Peyer's patch (tissue), 4 donors: ENCODE data around the gene ZNF345. TPM values are rescaled to one million over a fixed set of nuclear protein-coding genes. Genes with fewer than 3 reads are reported as not detected.

Source experiments
- DNase-seq, 3 donors: peaks; one replicate each; pipeline ENCODE4 v3.0.0-alpha.2; 2017 to 2019
- H3K27ac ChIP-seq, 4 donors: fragments of 200-600 bp; sonication (generic); one replicate each; pipeline ENCODE4 v1.5.1; 2016 to 2019
- H3K27me3 ChIP-seq, 2 donors: fragments of 200-600 bp; sonication (generic); one replicate each; pipeline ENCODE4 v1.5.1; 2019
- H3K36me3 ChIP-seq, 3 donors: fragments of 200-600 bp; sonication (generic); one replicate each; pipeline ENCODE4 v1.5.1; 2016 to 2019
- H3K4me1 ChIP-seq, 4 donors: fragments of 200-600 bp; sonication (generic); one replicate each; pipeline ENCODE4 v1.5.1; 2016 to 2019
- H3K4me3 ChIP-seq, 4 donors: fragments of 200-600 bp; sonication (generic); 1 replicate in 3 of 4; 2 replicates in 1 of 4; pipeline ENCODE4 v1.5.1; 2016 to 2019; ENCODE audit warnings: mild to moderate bottlenecking in 1 of 4
- H3K9me3 ChIP-seq, 4 donors: fragments of 200-600 bp; sonication (generic); one replicate each; pipeline ENCODE4 v1.5.1; 2016 to 2019; ENCODE audit warnings: mild to moderate bottlenecking in 1 of 4
- POLR2A ChIP-seq, 2 donors: fragments of 450-650 bp; IDR thresholded peaks; one replicate each; pipeline ENCODE4 v1.5.1; 2017; ENCODE audit warnings: antibody characterized with exemption in 2 of 2, mild to moderate bottlenecking in 2 of 2, moderate library complexity in 2 of 2
- total RNA-seq, 4 donors: library from RNA; depleted of rRNA; stranded (reverse); fragments of >200 nt; gene quantifications; one replicate each; pipeline ENCODE4 v1.1.0, GENCODE V29; 2016
- TF ChIP-seq, protein P1 (sequence below), 6 experiments: fragments of 450-650 bp in 4 of 6; fragments of 200-600 bp in 2 of 6; sonication (generic) in 1 of 6; IDR thresholded peaks; one replicate each; pipeline ENCODE4 v1.5.1; 2017 to 2019; ENCODE audit warnings: antibody characterized with exemption in 6 of 6, mild to moderate bottlenecking in 3 of 6, moderate library complexity in 1 of 6

ZNF345 gene
- total RNA-seq, 4 donors from 2014 or later, result 3.0 to 19.8 (median 3.7) TPM

GRCh38 chr19:36833430-36833829 lies 17.2 kb upstream of the ZNF345 start:
- no peak overlapping the region for H3K4me3 ChIP-seq
- H3K27ac ChIP-seq, result no peak overlapping the region
- TF ChIP-seq, protein P1, sequence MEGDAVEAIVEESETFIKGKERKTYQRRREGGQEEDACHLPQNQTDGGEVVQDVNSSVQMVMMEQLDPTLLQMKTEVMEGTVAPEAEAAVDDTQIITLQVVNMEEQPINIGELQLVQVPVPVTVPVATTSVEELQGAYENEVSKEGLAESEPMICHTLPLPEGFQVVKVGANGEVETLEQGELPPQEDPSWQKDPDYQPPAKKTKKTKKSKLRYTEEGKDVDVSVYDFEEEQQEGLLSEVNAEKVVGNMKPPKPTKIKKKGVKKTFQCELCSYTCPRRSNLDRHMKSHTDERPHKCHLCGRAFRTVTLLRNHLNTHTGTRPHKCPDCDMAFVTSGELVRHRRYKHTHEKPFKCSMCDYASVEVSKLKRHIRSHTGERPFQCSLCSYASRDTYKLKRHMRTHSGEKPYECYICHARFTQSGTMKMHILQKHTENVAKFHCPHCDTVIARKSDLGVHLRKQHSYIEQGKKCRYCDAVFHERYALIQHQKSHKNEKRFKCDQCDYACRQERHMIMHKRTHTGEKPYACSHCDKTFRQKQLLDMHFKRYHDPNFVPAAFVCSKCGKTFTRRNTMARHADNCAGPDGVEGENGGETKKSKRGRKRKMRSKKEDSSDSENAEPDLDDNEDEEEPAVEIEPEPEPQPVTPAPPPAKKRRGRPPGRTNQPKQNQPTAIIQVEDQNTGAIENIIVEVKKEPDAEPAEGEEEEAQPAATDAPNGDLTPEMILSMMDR (IDR thresholded peaks at IDR 0.05), result no peak
- no peak for TF ChIP-seq POLR2A (IDR thresholded peaks at IDR 0.05)
- DNase-seq, result no peak
- H3K36me3 ChIP-seq, result peaks cover 0 to 38% (median 0%) of the 10 kb centered on the region in 3 donors
- H3K9me3 ChIP-seq, result peaks cover 0 to 68% (median 12%) of the 10 kb centered on the region in 4 donors
- H3K27me3 ChIP-seq, result no peaks in the 10 kb centered on the region
- peaks cover 0 to 6% (median 5%) of the 10 kb centered on the region in 4 donors for H3K4me1 ChIP-seq

DNA sequence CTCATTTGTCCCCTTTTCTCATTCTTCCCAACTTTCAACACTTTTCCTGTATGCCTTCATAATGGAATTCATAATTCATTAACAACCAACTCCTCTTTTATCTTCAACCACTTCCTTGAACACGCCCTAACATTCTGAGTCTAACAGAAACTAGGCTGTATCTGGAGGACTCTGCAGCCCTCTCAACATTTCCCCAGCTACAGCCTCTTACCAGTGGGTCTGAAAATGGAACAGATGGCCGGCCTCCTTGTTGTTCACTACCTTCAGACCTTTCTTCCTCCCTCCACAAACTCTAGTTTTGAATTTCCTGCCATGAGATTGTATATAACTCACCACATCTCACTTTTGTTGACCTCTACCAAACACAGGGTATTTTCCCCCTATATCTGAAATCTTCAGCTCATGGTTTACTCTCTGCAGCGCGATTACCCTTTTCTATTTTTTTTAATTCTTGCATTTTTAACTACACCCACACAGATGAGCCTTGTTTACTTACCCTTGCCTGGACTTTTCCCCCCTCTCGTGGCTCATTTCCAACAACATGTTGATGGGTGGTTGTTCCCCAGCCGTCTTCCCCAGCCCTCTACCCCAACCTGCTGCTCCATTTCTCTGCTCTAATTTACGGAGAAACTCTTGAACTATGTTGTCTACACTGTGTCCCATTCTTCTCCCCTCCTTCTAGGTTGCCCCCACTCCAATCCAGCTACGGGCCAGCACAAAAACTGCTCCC lies 13.3 kb upstream of the ZNF345 start:
- H3K27me3 ChIP-seq, result no peaks in the 10 kb centered on the region
- TF ChIP-seq, protein P1 (IDR thresholded peaks at IDR 0.05), result no peak
- no peak for TF ChIP-seq POLR2A (IDR thresholded peaks at IDR 0.05)
- H3K27ac ChIP-seq, result peak overlapping the region; percentile 74 to 91 (median 86)
- H3K4me1 ChIP-seq, result peaks cover 0 to 6% (median 5%) of the 10 kb centered on the region in 4 donors
- peaks cover 0 to 16% (median 0%) of the 10 kb centered on the region in 3 donors for H3K36me3 ChIP-seq
- H3K4me3 ChIP-seq, result peak overlapping the region; percentile 56 to 75 (median 63)
- H3K9me3 ChIP-seq, result peaks cover 0 to 33% (median 5%) of the 10 kb centered on the region in 4 donors
- no peak for DNase-seq

- Histone ChIP-seq H3K27me3 (no peaks in the 10 kb centered on the region), H3K27ac (peak within 1 kb of the TSS; percentile 74 to 91 (median 86)), H3K4me3 (peak within 1 kb of the TSS; percentile 56 to 75 (median 63)), H3K9me3 (peaks cover 0 to 25% (median 4%) of the 10 kb centered on the region in 4 donors), H3K4me1 (peaks cover 0 to 6% (median 5%) of the 10 kb centered on the region in 4 donors), H3K36me3 (peaks cover 0 to 8% (median 0%) of the 10 kb centered on the region in 3 donors)
- DNase-seq, result peak; percentile 75 to 93 (median 90)
- peak; percentile 47 to 48 for TF ChIP-seq POLR2A (IDR thresholded peaks at IDR 0.05)
- TF ChIP-seq, protein P1 (IDR thresholded peaks at IDR 0.05), result no peak
Measured at GRCh38 chr19:36837906-36838783, 12.5 kb upstream of the ZNF345 start, which contains the start of gene ZNF790. ZNF790 (minus strand) TSS chr19:36838387; CDS start chr19:36825619, 12,768 bp downstream.

DNA sequence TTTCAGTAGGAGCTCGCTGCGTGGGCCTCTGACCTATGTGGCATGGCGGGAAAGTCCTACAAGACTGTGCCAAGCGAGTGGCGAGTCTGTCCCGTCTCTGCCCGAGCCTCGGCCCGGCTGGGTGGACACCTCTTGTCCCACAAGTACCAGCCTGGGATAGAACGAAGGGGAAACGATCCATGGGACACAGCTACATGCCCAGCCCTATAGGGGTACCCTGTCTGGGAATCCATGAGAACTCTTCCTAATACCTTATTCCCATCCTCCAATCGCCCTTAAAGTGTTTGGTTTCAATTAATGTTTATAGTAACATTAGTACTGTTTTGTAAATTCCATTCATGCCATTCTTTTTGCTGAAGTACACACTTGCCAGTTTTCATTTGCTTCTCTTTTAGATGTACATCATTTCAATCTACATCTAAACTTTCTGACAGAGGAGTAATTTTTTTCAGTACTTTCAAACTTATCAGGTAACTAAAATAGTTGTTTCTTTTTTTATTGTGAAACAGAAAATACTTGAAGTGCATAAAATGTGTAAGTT lies 11.8 kb upstream of the ZNF345 start:
- TF ChIP-seq, protein P1 (IDR thresholded peaks at IDR 0.05), result no peak
- TF ChIP-seq POLR2A (IDR thresholded peaks at IDR 0.05), result no peak
- peak overlapping the region; percentile 74 to 91 (median 86) for H3K27ac ChIP-seq
- peak overlapping the region; percentile 56 to 75 (median 63) for H3K4me3 ChIP-seq
- peaks cover 0 to 19% (median under 1%) of the 10 kb centered on the region in 4 donors for H3K9me3 ChIP-seq
- no peak for DNase-seq
- no peaks in the 10 kb centered on the region for H3K27me3 ChIP-seq
- peaks cover 0 to 6% (median 5%) of the 10 kb centered on the region in 4 donors for H3K4me1 ChIP-seq
- peaks cover 0 to under 1% (median 0%) of the 10 kb centered on the region in 3 donors for H3K36me3 ChIP-seq

DNA sequence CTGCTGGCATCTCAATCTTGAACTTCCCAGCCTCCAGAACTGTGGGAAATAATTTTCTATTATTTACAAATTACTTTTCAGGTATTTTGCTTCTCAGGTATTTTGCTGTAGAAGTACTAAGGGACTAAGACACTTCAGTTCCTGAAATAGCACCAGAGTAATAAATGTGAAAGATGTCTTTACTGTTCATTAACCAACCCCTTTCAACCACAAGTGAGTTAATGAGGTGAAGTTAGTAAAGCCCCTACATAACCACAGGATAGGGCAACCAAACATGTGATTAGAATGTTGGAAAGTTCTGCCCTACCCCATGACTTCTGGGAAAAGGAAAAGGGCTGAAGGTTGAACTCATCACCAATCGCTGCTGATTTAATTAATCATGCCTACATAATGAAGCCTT lies 2.7 kb upstream of the ZNF345 start:
- TF ChIP-seq, protein P1 (IDR thresholded peaks at IDR 0.05), result no peak
- no peak for TF ChIP-seq POLR2A (IDR thresholded peaks at IDR 0.05)
- no peak for DNase-seq
- H3K9me3 ChIP-seq, result peaks cover 0 to 6% (median 0%) of the 10 kb centered on the region in 4 donors
- no peak overlapping the region for H3K27ac ChIP-seq
- peaks cover 0 to 18% (median 0%) of the 10 kb centered on the region in 4 donors for H3K4me1 ChIP-seq
- H3K36me3 ChIP-seq, result peaks cover 0 to 9% (median 0%) of the 10 kb centered on the region in 3 donors
- no peak overlapping the region for H3K4me3 ChIP-seq
- no peaks in the 10 kb centered on the region for H3K27me3 ChIP-seq
